IPS-18c (cell line): ENCODE data around the gene MRPL49.

Experiments used
- H3K4me3 ChIP-seq: 2 replicates; pipeline ENCODE4 v1.7.0; 2013; ENCODE audit warnings: low read depth, mild to moderate bottlenecking, low read length, moderate library complexity; ENCODE audit not compliant: insufficient read depth
- H3K9me3 ChIP-seq: one replicate; pipeline ENCODE4 v1.6.1; 2013; ENCODE audit warnings: mild to moderate bottlenecking, low read length, moderate library complexity; ENCODE audit not compliant: control insufficient read depth, insufficient read depth

MRPL49 gene

DNA sequence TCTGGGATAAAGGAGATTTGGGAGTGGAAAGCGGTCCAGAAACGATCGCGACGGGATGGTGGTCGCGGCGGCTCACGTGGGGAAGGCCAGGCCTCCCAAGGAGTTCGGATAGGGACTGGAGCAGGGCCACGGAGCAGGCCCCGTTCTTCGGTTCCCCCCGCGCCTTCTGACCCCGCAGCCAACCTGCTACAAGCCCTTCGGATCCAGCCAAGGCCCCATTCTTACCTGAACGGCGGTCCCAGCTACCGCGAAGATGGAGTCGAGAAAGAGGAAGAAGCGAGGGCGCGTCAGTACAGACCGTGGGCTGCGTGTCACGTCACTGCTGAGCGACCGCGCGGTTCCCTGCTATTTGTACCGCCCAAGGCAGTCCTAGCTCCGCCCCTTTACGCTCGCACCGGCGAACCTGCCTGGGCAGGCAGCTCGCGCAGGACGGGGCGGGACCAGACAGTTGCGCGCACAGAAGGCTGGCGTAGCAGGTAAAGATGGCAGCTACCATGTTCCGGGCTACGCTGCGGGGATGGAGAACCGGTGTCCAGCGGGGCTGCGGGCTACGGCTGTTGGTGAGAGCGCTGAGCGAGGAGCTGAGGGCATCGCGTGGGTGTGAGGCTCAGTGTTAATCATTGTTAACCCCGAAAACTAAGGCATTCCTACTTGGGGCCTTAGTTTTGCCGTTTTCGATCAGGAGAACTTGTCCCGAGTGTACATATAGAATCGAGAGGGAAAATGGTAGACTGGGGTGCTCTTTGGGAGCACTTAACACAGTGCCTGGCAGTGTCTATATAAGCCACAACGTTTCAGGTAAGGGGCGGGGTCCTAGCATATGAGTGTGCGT is at the start of gene MRPL49, which contains the start of gene FAU:
TSS of gene MRPL49 (plus strand) at position 457 of the 832 bp plus-strand sequence. CDS start at position 483, 26 bp downstream.
TSS of gene FAU (minus strand) at position 270 of the 832 bp plus-strand sequence. CDS start 321 bp downstream, outside the sequence.
- no peaks in the 10 kb centered on the region for H3K9me3 ChIP-seq
- peak within 1 kb of the TSS; percentile 90 for H3K4me3 ChIP-seq

DNA sequence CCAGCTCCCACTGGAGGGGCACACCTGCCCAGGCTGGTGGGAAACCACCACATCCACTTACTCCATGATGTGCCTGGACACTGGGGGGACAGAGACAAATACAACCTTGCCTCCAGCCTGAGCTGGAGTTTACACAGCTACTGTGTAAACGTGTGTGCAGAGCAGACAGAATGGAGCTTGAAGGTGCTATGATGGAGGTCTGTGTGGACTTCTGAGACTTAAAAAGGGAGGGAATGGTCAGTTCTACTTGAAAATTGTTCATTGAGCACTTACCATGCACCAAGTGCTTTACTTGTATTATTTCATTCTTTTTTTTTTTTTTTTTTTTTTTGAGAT is 49.5 kb upstream of the MRPL49 start:
- no peak overlapping the region for H3K4me3 ChIP-seq
- H3K9me3 ChIP-seq: no peaks in the 10 kb centered on the region

DNA sequence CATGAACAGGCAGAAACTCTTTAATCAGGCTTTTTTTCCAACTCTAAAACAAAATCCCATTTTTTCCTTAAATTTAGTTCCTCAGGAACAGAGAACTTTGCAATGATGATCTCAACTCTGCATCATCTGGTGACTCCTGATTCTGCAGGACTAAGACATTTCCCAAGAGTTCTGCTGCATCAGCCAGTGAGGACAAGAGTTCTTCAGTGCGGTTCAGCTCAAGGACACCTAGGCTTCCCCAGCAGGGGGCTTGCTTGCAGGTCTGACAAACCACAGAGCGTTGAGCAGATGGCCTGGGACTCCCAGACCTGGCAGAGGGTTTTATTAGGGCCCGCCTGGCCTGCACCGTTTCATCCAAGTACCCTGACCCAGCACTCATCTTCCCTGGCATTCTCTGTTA is 44.7 kb upstream of the MRPL49 start:
- Histone ChIP-seq H3K9me3 (no peaks in the 10 kb centered on the region), H3K4me3 (no peak overlapping the region)

DNA sequence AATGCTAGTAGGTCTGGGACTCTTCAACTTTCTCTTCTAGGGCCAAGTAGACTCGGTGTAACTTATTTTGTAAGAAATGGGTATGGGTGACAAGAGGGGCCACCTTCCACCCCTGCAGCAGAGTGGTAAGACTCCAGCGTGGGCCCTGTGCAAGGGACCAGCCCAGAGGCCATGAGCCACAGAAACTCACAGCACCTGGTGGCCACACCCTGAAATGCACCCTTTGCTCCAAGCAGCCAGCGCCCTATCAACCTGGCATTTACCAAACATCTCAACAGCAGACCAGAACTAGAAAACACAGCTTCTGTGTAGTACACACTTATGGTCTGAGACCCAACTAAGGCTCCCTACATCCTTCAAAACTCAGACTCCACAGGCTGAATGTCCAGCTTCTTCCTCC is 44.0 kb upstream of the MRPL49 start:
- no peaks in the 10 kb centered on the region for H3K9me3 ChIP-seq
- H3K4me3 ChIP-seq: no peak overlapping the region

GRCh38 chr11:65078786-65079342 is 43.3 kb upstream of the MRPL49 start:
- Histone ChIP-seq H3K9me3 (no peaks in the 10 kb centered on the region), H3K4me3 (no peak overlapping the region)

- Histone ChIP-seq H3K9me3 (no peaks in the 10 kb centered on the region), H3K4me3 (peak overlapping the region; percentile 99)
Observed at GRCh38 chr11:65083134-65083833, 38.8 kb upstream of the MRPL49 start.

GRCh38 chr11:65083834-65084597 is 38.1 kb upstream of the MRPL49 start, which contains the start of the genes CDCA5 and ZFPL1:
Gene CDCA5, minus strand, starts transcription at chr11:65084040. Its CDS starts 62 bp downstream, at chr11:65083978.
Gene ZFPL1, plus strand, starts transcription at chr11:65084222. Its CDS starts 477 bp downstream, at chr11:65084699.
- H3K9me3 ChIP-seq: no peaks in the 10 kb centered on the region
- peak within 1 kb of the TSS; percentile 99 for H3K4me3 ChIP-seq

- no peaks in the 10 kb centered on the region for H3K9me3 ChIP-seq
- H3K4me3 ChIP-seq: peak overlapping the region; percentile 99
Observed at GRCh38 chr11:65084598-65085375, 37.3 kb upstream of the MRPL49 start.

- no peaks in the 10 kb centered on the region for H3K9me3 ChIP-seq
- no peak overlapping the region for H3K4me3 ChIP-seq
Observed at GRCh38 chr11:65085446-65085845, 36.7 kb upstream of the MRPL49 start.

DNA sequence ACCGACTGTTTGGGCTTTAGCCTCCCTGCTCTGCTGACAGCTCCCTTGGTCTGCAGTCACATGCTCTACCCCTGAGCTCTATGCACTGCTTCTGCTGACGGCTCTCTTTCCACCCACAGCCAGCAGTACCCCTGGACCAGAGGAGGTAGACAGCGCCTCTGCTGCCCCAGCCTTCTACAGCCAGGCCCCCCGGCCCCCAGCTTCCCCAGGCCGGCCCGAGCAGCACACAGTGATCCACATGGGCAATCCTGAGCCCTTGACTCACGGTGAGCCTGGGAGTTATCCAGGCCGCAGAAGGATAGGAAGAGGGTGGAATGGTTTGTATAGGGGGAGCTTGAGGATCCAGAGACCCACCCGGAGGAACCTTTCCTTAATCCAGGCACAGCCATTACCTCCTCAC is 35.3 kb upstream of the MRPL49 start:
- H3K4me3 ChIP-seq: no peak overlapping the region
- no peaks in the 10 kb centered on the region for H3K9me3 ChIP-seq

DNA sequence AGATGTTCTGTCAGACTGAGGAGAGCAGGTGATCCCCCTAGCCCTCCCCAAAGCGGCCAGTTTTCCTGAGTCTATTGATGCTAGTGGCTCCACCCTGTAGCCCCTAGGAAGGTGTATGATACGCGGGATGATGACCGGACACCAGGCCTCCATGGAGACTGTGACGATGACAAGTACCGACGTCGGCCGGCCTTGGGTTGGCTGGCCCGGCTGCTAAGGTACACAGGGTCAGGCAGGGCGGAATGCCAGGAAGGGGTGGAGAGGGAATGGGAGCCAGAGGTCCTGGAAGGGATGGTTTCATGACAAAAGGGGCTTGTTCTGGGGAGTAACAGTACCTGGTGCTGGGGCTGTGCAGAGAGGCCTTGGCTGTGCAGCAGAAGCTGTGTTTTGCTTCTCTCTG is 34.9 kb upstream of the MRPL49 start:
- Histone ChIP-seq H3K4me3 (no peak overlapping the region), H3K9me3 (no peaks in the 10 kb centered on the region)

GRCh38 chr11:65087827-65088226 is 34.3 kb upstream of the MRPL49 start:
- H3K4me3 ChIP-seq: no peak overlapping the region
- no peaks in the 10 kb centered on the region for H3K9me3 ChIP-seq

DNA sequence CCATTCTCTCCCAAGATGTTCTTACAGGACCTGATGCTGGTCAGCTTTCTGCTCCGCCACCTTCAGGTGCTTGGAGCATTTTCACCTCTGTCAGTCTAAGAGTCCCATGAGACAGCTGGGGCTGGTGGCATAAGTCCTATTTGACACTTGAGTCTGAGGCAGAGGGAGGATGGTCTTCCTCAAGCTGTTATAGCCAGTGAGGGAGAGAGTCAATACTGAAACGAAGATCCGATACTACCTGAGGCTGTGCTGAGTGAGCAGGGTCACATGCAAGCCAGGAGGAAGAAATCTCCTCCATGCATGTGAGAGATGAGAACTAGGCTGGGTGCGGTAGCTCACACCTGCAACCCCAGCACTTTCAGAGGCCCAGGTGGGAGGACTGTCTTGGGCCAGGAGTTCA is 32.5 kb upstream of the MRPL49 start:
- H3K4me3 ChIP-seq: no peak overlapping the region
- no peaks in the 10 kb centered on the region for H3K9me3 ChIP-seq

GRCh38 chr11:65090628-65091027 is 31.5 kb upstream of the MRPL49 start:
- H3K4me3 ChIP-seq: no peak overlapping the region
- no peaks in the 10 kb centered on the region for H3K9me3 ChIP-seq

GRCh38 chr11:65095427-65095826 is 26.7 kb upstream of the MRPL49 start:
- Histone ChIP-seq H3K9me3 (no peaks in the 10 kb centered on the region), H3K4me3 (no peak overlapping the region; the same call in 1 of the 2 replicates)

- H3K4me3 ChIP-seq: peak within 1 kb of the TSS; percentile 94
- no peaks in the 10 kb centered on the region for H3K9me3 ChIP-seq
Observed at GRCh38 chr11:65095974-65096806, 25.9 kb upstream of the MRPL49 start, which contains the start of gene VPS51. Gene VPS51, plus strand, starts transcription at chr11:65096214. Its CDS starts 37 bp downstream, at chr11:65096251.
